ENCODE data around the gene CD28.
A peak's percentile ranks its signal among the peaks of the same experiment; 100 is the strongest.
"Not testable (repeated sequence)": the region's sequence is repeated elsewhere in the genome, so short reads cannot be mapped to it uniquely, and the experiment has no call there.

The CD28 gene

DNA sequence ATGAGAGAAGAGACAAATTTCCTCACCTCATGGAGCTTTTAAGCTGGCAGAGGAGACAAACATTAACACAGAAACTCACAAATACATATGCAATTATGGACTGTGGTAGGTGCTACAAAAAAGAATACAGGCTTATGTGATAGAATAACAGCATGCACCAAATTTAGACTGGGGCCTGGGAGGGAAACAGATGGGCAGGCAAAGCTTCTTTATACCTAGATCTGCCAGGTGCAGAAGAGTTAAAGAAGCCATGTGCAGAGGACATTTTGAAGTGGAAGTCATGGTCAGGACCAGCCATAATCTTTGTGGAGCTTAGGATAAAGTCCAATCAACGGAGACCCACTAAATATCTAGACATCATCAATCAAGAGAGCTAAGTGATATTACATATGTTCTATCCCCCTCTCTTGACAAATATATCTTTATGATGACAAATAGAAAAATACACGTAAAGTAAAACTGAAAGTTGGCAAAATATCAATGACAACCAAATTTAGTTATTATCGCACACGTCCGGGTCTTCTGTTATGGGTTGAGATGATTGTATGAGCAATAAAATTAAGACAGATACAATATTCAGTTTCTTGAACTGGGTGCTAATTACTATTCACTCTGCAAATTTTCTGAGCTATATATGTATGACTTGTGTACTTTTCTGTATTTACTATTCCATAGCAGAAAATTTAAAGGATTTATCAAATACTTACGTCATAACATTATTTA is 44.1 kb downstream of the CD28 start:
- DNase-seq, result no peak

DNA sequence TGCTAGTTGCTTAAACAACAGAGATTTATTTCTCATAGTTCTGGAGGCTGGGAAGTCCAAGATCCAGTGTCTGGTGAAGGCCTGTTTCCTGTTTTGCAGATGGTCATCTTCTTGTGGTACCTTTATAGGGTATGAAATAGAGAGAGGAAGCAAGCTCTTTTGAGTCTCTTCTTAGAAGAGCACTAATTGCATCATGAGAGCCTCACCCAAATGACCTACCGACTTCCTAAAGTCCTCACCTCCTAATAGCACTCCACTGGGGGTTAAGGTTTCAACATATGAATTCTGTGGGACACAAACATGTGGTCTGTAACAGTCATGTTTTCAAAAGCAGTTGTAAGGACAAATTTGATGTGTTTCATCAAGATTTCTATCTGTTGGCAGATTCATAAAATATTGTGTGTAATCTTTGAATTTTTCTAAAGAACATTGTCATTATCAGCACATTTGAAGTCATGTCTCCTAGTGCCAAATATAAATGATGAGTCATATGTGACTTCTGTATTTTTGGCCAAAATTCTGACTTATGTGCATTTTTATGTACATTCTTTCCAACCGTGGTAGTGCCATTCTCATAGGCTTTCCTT is 45.3 kb downstream of the CD28 start:
- no peak for DNase-seq

DNA sequence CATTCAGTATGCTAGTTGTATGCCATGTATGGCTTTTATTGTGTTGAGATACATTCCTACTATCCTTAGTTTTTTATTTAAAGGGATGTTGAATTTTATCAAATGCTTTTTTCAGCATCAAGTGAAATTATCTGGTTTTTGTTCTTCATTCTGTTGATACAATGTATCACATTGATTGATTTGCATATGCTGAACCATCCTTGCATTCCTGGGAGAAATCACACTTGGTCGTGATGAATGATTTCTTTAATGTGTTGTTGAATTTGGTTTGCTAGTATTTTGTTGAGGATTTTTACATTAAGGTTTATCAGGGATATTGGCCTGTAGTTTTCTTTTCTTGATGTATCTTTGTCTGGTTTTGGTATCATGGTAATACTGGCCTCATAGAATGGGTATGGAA is 49.7 kb downstream of the CD28 start:
- DNase-seq, result no peak

DNA sequence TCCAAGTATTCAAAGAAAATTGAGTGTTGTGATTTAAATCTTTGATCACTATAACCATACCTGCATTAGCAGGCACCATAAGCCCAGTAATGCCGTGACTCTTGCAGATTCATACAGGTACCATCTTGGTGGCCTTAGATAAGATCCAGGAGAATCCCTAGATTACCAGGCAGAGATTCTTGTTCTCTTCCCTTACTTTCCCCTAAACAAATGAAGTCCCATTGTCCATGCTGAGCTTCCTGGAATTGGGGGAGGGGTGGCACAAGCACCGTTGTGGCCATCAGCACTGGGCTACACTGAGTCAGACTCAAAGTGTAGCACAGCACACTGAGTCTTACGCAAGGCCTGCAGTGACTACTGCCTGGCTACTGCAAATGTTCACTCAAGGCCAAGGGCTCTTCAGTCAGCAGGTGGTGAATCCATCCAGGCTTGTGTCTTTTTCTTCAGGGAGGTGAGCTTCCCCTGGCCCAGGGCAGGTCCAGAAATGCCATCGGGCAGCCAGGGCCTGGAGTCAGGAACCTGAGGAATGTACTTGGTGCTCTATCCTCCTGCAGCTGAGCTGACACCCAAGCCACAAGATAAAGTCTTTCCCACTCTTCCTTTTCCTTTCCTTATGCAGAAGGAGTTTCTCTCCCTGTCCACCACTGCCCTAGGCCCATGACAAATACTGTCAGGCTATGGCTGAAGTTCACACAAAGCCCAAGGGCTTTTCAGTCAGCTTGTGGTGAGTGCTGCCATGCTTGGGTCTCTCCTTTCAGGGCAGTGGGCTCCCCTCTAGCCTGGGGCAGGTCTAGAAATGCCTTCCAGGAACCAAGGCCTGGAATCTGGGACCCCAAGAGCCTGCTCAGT is 52.6 kb downstream of the CD28 start:
- DNase-seq, result no peak

DNA sequence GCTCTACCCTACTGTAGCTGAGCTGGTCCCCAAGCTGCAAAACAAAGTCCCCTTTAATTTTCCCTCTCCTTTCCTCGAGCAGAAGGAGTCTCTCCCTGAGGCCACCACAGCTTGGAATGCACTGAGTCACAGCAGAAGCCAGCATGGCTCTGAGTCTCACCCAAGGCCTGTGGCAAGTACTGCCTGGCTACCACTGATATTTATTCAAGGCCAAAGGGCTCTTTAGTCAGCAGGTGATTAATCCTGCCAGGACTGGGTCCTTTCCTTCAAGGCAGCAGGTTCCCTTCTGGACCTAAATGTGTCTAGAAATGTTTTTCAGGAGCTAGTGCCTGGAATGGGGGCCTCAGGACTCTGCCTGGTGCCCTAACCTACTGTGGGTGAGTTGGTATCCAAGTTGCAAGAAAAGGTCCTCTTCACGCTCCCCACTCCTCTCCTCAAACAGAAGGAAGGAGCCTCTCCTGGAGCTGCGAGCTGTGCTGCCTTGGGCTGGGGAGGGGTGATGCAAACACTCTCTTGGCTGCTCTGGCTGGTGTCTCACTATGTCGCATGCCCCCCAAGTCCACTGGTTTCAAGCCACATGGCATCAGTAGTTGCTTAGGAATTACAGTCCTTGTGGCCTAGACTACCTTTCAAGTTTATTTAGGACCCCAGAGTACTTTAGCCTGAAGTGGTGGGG is 53.4 kb downstream of the CD28 start:
- no peak for DNase-seq

DNA sequence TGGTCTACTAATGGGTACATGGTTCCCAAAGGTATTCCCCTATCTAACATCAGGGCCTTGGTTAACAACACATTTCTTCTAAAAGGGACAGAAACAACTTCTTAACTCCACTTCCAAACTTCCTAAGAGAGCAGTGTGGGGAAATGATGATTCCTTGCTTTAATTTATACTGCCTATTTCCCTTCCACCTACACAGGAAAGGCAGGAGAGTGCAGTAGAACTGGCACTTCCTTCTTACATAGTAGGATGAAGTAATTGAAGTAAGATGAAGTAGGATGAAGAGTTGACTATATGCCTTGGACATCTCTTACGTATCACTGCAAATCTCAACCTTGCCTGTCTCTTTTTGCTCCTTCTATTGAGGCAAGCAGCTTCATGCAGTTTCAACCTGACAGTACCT is 54.7 kb downstream of the CD28 start:
- no peak for DNase-seq

DNA sequence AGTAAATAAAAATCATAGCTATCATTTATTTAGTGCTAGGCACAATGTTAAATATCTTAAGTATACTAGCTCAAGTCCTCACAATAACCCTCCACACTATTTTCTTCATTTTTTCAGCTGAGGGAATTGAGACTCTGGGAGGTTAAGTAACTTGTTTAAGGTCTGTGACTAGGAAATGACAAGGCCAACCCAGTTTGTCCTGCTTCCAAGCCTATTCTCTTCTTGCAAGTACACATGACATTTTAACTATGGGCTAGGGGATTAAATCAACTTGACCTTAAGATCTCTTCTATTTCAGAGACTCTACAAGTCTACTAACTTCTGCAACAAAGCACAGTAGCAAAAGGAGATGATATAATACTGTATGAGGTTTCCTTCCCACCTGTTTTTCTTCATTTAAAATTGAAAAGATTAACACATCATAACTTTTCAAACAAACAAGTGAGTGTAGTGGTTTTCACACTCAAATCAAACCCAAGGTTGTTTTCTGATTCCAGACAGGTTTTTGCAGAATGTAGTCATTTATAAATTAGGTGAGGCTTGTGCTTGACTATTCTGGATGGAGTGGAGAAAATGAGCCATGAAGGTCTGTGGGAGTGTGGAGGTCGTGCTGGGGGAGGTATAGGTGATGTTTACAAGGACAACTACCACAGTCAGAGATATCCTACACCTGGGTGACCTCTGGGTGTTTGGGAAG is 57.0 kb downstream of the CD28 start:
- DNase-seq, result peak; percentile 30 to 45

DNA sequence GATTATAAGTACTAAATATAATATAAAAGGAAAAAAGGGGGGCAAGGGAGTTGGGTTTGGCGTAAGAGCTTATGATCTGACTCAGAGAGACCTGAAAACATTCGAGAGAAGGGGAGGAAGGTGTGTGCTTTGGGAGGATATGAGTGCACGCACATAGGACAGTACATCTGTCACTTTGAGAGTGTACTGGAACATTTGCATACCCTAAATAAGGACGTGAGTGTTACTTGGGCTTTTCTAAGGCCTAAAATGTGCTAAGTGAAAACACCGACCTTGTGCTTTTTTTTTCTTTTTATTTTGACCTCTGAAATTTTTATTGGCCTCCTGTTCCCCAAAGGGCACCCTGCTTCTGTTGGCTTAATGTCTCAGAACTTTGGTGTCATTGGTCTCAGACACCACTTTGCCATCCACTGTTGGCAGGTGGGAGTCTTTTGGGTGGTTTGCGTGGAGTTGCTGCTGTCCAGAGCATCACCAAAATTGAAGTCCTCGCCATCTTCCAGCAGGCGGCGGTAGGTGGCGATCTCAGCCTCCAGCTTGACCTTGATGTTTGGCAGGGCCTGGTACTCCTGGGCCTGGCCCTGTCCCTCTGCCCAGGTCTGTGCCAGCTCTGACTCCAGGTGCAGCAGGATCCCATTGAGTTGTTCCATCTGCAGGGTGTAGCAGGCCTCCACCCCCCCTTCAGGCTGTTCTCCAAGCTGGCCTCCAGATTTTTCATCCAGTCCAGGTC is 57.7 kb downstream of the CD28 start:
- DNase-seq, result peak in 1 of 2 donors; percentile 27

DNA sequence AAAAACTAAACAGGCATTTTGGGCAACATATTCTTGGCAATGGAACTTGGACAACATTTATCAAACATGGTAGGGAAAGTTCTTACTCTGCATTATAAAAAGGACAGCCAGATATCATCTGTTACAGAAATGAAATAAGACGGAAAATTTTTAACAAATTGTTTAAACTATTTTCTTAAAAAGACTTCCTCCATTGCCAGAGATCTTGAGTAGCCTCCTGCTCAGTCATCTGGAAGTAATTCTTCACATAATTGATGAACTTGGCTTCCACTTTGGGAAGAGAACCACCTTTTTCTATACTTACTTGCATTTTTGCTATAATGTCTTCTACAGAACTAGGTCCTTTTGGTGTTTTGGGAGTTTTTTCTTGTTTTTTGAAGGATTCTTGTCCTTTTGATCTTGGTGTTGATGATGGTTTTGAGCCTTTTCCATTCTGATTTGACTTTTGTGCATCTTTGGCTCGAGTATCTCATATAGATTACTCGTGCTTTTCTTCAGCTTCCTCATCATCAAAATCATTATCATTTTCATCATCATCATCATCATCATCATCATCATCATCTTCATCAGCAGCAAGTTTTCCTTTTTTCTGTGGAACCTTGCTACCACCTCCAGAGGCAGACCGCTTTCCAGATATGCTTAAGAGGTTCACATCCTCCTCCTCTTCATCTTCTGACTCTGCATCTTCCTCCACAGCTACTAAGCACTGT is 66.2 kb downstream of the CD28 start:
- no peak for DNase-seq

DNA sequence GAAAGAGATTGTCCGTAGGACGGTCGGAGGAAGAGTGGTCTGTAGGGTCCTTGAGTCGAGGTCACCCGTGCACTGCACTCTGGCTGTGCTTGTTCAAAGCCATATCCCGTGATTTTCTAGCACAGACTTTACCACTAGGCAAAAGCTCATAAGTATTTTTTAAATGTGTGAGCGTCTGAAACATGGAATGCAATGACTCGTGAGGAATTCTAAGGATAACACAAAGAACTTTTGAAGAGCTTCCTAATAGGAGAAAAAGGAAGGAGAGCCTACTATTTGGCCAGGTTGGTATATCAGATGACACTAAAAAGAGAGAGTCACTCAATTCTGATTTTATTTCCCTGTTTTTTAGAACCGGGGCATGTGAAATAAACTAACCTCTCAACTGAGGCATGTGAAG is 68.3 kb downstream of the CD28 start:
- DNase-seq, result no peak

DNA sequence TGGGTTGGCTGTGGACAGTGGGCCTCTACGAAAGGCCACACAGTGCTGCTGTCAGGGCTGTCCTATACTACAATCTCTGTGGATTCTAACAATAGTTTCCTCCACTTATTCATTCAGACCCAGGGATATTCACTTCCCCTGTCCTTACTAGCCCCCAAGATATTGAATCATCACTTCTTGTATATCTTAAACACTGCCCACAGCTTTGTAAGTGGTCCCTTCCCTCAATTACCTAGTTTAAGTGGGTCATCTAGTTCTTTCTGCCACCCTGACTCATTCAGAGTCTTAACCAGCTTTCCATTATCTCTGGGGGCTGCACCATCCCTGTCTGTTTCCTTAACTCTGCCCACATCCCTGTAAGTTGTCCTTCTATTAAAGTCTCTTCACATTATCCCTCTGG is 69.2 kb downstream of the CD28 start:
- DNase-seq, result no peak

DNA sequence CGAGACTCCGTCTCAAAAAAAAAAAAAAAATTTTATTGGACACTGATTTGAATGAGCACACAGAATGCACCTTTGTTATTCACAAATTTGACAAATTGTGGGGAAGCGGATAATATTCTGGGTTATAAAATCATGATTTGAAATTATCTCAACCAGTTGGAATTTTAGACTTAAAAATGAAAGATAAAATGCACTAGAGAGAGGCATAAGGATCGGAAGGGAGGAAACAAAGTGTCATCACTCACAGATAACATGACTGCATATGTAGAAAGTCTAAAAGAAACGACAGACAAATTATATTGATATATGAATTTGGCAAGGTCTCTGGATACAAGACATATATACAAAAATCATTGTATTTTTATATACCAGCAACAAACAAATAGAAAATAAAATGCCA is 70.6 kb downstream of the CD28 start:
- DNase-seq, result no peak

DNA sequence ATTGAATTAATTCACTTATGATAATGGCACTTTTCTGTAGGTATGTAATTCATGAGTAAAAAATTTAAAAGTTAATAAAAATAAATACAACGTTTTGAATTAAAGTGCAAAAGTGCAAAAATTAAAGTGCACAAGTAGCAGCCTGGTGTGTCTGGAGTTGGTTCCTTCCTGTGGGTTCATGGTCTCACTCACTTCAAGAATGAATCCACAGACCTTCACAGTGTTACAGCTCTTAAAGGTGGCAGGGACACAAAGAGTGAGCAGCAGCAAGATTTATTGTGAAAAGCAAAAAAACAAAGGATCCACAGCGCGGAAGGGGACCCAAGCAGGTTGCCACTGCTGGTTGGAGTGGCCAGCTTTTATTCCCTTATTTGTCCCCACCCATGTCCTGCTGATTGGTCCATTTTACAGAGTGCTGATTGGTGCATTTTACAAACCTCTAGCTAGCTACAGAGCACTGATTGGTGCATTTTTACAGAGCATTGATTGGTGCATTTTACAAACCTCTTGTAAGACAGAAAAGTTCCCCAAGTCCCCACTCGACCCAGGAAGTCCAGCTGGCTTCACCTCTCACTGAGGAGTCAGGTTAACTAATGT is 73.1 kb downstream of the CD28 start:
- not testable (repeated sequence) for DNase-seq

DNA sequence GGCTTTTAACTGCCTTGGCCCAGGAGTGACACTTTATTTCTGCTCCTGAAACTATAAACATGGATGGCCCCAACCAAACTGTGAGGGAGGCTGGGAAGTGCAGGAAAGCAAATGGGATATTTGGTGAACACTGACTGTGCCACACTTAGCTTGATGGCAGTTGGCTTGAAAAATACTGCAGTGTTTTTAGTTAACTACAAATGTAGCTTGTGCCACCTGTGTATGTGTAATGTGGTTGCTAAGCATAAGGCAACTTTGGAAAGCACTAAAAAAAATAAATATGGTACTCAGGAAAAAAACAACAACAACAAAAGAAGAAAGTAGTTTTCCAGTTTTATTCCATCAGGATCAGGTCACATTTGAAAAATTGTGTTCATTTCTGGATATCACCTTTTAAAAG is 73.8 kb downstream of the CD28 start:
- DNase-seq, result no peak

DNA sequence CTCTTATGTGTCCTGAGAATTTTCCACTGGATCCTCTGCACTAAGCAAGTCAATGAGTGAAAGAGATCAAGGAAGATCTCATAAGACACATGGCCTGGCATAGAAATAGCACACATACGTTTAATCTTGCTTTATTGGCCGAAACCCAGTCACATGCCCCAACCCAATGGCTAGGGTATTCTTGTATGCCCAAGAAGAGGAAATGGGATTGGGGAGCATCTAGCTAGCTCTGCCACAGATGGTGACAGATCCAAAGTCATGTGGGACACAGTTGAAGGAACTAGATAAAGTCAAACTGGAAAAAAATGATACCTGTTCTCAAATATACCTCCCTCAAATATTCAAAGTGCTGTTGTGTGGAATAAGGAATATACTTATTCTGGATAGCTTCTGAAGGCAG is 74.7 kb downstream of the CD28 start:
- no peak for DNase-seq

DNA sequence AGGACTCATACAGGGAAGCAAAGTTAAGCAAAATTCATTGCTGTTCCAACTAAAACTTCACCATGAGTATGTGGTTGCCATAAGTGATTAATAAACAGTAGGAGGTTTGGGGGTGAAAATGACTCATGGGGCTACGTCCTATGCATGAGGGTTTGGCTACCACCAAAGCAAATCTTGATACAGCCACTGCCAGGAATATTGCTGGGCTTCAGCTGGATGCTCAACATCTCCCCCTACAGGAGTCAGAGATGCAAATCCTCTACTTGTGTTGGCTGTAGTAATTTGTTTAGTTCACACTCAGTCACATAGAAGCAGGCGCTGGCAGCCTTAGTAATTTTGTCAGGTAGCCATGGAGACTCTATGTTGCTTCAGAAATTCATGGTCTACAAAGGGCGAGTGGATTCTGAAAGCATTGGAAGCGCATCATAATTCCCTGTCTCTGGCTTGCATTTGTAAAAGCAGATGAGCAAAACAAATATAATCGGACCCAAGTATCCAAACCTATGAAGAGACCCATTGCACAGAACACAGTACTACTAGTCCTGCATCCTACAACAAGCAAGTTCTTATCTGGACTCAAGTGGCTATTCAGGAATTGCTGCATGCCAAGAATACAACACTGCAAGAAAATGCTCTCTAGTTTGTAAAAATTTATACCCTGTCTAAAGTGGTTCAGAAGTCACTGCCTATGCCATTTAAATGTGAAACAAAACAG is 76.0 kb downstream of the CD28 start:
- peak; percentile 74 to 77 for DNase-seq

DNA sequence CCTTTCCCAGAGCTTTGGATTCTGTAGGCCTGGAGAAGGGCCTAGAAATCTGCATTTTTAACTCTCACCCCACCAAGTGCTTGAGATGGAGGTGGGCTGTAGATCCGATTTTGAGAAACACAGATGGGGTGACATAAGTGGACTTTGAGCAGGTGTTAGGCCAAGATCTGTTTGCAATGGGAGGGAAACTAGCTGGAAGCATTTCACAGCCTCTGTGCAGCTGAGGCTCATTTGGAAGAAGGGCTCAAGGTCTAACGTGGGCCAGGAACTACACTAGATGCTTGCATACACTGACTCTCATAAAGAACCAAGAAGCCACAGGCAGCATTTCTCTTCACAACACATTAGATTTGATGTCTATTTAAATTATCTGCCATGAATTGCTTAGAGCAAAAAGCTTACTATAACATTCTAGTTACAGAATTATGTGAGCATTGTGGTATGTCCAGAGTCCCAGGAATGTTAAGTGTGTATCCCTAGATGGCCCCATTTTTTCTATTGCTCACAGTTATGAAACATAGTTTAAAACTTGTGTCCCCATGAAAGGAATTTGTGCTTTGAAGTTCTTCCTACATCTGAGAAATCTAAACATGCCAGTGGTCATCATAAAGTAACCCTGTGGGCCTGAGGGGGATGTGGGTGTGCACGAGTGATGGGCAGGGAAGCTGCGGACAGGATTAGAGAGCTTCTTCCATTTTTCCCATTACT is 77.2 kb downstream of the CD28 start:
- DNase-seq, result no peak

DNA sequence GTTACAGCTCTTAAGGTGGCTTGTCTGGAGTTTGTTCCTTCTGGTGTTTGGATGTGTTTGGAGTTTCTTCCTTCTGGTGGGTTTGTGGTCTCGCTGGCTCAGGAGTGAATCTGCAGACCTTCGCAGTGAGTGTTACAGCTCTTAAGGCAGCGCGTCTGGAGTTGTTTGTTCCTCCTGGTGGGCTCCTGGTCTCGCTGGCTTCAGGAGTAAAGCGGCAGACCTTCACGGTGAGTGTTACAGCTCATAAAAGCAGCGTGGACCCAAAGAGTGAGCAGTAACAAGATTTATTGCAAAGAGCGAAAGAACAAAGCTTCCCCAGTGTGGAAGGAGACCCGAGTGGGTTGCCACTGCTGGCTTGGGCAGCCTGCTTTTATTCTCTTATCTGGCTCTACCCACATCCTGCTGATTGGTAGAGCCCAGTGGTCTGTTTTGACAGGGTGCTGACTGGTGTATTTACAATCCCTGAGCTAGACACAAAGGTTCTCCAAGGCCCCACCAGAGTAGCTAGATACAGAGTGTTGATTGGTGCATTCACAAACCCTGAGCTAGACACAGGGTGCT is 78.4 kb downstream of the CD28 start:
- not testable (repeated sequence) for DNase-seq

DNA sequence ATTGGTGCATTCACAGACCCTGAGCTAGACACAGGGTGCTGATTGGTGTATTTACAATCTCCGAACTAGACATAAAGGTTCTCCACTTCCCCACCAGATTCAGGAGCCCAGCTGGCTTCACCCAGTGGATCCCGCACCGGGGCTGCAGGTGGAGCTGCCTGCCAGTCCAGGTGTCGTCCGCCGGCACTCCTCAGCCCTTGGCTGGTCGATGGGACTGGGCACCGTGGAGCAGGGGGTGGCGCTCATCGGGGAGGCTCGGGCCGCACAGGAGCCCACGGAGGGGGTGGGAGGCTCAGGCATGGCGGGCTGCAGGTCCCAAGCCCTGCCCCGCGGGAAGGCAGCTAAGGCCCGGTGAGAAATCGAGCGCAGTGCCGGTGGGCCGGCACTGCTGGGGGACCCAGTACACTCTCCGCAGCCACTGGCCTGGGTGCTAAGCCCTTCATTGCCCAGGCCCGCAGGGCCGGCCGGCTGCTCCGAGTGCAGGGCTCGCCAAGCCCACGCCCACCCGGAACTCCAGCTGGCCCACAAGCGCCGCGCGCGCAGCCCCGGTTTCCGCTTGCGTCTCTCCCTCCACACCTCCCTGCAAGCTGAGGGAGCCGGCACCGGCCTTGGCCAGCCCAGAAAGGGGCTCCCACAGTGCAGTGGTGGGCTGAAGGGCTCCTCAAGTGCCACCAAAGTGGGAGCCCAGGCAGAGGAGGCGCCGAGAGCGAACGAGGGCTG is 79.1 kb downstream of the CD28 start:
- not testable (repeated sequence) for DNase-seq

Measured in activated CD4-positive, alpha-beta T cell treated with anti-CD3 and anti-CD28 coated beads for 4 hours (primary cell).